GM12878 (cell line): Measurements from ENCODE around the gene NDUFA12.

Experiments
- CBX5 ChIP-seq: sonication (generic); IDR thresholded peaks from 2 replicates; pipeline ENCODE4 v1.6.1; 2016; ENCODE audit warnings: low read depth, moderate library complexity, mild to moderate bottlenecking, inconsistent platforms
- CHD2 ChIP-seq: IDR thresholded peaks from 2 replicates; pipeline ENCODE4 v1.6.1; 2011; ENCODE audit warnings: low read depth, low read length, improper control_type of control experiment, borderline replicate concordance
- CTCF ChIP-seq, 3 experiments: IDR thresholded peaks in 2 of 3; conservative IDR thresholded peaks in 1 of 3; 2 replicates each; pipeline ENCODE4 v1.5.1; 2011; ENCODE audit warnings: low read depth in 3 of 3, low read length in 3 of 3, mild to moderate bottlenecking in 3 of 3, control low read depth in 2 of 3, moderate library complexity in 2 of 3, inconsistent platforms in 1 of 3, mixed read lengths in 1 of 3; ENCODE audit not compliant: control insufficient read depth in 2 of 3, insufficient read depth in 1 of 3; ENCODE audit errors: extremely low read depth in 1 of 3
- EZH2 ChIP-seq: IDR thresholded peaks from 2 replicates; pipeline ENCODE4 v1.6.1; 2012; ENCODE audit warnings: low read depth, mild to moderate bottlenecking, control low read depth, inconsistent platforms, low read length, borderline replicate concordance; ENCODE audit not compliant: control insufficient read depth
- GABPA ChIP-seq: IDR thresholded peaks from 2 replicates; pipeline ENCODE4 v1.6.1; 2014; ENCODE audit warnings: antibody characterized with exemption, low read depth, mild to moderate bottlenecking, inconsistent platforms
- LARP7 ChIP-seq: fragments of 450-650 bp; IDR thresholded peaks from 2 replicates; pipeline ENCODE4 v1.6.1; 2017; ENCODE audit warnings: mild to moderate bottlenecking
- MAX ChIP-seq: IDR thresholded peaks from 2 replicates; pipeline ENCODE4 v1.6.1; 2012; ENCODE audit warnings: low read depth, low read length, improper control_type of control experiment
- NBN ChIP-seq: fragments of 450-650 bp; IDR thresholded peaks from 2 replicates; pipeline ENCODE4 v1.6.1; 2016
- NFXL1 ChIP-seq: fragments of 450-650 bp; IDR thresholded peaks from 2 replicates; pipeline ENCODE4 v1.6.1; 2017; ENCODE audit warnings: antibody characterized with exemption, mild to moderate bottlenecking, borderline replicate concordance
- POLR2A ChIP-seq: IDR thresholded peaks from 2 replicates; pipeline ENCODE4 v1.6.1; 2011; ENCODE audit warnings: low read depth, mild to moderate bottlenecking, low read length
- POLR2AphosphoS5 ChIP-seq: IDR thresholded peaks from 2 replicates; pipeline ENCODE4 v1.6.1; 2011; ENCODE audit warnings: mild to moderate bottlenecking, low read length, inconsistent platforms
- SIX5 ChIP-seq: IDR thresholded peaks from 2 replicates; pipeline ENCODE4 v1.6.1; 2011; ENCODE audit warnings: mild to moderate bottlenecking, low read depth, low read length, moderate library complexity; ENCODE audit not compliant: severe bottlenecking
- SMC3 ChIP-seq: IDR thresholded peaks from 2 replicates; pipeline ENCODE4 v1.6.1; 2011; ENCODE audit warnings: low read length, improper control_type of control experiment, borderline replicate concordance
- TF ChIP-seq, protein P1 (sequence below): IDR thresholded peaks from 2 replicates; pipeline ENCODE4 v1.6.1; 2012; ENCODE audit warnings: mild to moderate bottlenecking, low read depth, low read length

- no peak for TF ChIP-seq CTCF (IDR thresholded peaks at IDR 0.05 in 2 of 3, conservative IDR thresholded peaks at IDR 0.05 in 1 of 3; ENCODE audit: control insufficient read depth in 2 of 3, extremely low read depth in 1 of 3, insufficient read depth in 1 of 3, low read depth in 3 of 3, low read length in 3 of 3)
- TF ChIP-seq CHD2: no peak
- TF ChIP-seq EZH2: no peak
- TF ChIP-seq POLR2AphosphoS5: no peak
- TF ChIP-seq, protein P1, sequence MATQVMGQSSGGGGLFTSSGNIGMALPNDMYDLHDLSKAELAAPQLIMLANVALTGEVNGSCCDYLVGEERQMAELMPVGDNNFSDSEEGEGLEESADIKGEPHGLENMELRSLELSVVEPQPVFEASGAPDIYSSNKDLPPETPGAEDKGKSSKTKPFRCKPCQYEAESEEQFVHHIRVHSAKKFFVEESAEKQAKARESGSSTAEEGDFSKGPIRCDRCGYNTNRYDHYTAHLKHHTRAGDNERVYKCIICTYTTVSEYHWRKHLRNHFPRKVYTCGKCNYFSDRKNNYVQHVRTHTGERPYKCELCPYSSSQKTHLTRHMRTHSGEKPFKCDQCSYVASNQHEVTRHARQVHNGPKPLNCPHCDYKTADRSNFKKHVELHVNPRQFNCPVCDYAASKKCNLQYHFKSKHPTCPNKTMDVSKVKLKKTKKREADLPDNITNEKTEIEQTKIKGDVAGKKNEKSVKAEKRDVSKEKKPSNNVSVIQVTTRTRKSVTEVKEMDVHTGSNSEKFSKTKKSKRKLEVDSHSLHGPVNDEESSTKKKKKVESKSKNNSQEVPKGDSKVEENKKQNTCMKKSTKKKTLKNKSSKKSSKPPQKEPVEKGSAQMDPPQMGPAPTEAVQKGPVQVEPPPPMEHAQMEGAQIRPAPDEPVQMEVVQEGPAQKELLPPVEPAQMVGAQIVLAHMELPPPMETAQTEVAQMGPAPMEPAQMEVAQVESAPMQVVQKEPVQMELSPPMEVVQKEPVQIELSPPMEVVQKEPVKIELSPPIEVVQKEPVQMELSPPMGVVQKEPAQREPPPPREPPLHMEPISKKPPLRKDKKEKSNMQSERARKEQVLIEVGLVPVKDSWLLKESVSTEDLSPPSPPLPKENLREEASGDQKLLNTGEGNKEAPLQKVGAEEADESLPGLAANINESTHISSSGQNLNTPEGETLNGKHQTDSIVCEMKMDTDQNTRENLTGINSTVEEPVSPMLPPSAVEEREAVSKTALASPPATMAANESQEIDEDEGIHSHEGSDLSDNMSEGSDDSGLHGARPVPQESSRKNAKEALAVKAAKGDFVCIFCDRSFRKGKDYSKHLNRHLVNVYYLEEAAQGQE: no peak
- no peak for TF ChIP-seq SIX5
- no peak for TF ChIP-seq MAX
- no peak for TF ChIP-seq NFXL1
- no peak for TF ChIP-seq POLR2A
- no peak for TF ChIP-seq SMC3
- no peak for TF ChIP-seq GABPA
- TF ChIP-seq CBX5: no peak
- TF ChIP-seq LARP7: no peak
- TF ChIP-seq NBN: no peak
These were observed 62.7 kb downstream of the NDUFA12 start for GRCh38 chr12:94940771-94941170.
